Breast epithelium (tissue), 4 donors: ENCODE data around the gene GALNT10. TPM values are rescaled to one million over a fixed set of nuclear protein-coding genes. Genes with fewer than 3 reads are reported as not detected.
"Not testable (repeated sequence)": the region's sequence is repeated elsewhere in the genome, so short reads cannot be mapped to it uniquely, and the experiment has no call there.

Experiments used
- DNase-seq, 2 donors: peaks; one replicate each; pipeline ENCODE4 v3.0.0-alpha.2; 2019; ENCODE audit warnings: low spot score in 2 of 2
- H3K27ac ChIP-seq, 2 donors: fragments of 200-600 bp; sonication (generic) in 1 of 2; one replicate each; pipeline ENCODE4 v1.5.1; 2016 to 2019; ENCODE audit warnings: mild to moderate bottlenecking in 1 of 2
- H3K27me3 ChIP-seq, 2 donors: fragments of 200-600 bp; sonication (generic) in 1 of 2; one replicate each; pipeline versions ENCODE4 v1.5.1 to v1.6.0; 2017 to 2019; ENCODE audit warnings: control low read depth in 1 of 2, mild to moderate bottlenecking in 1 of 2
- H3K36me3 ChIP-seq: fragments of 200-600 bp; one replicate; pipeline ENCODE4 v1.5.1; 2019
- H3K4me1 ChIP-seq, 2 donors: fragments of 200-600 bp; sonication (generic); one replicate each; pipeline ENCODE4 v1.5.1; 2016 to 2019; ENCODE audit warnings: control low read depth in 1 of 2
- H3K4me3 ChIP-seq, 3 donors: fragments of 200-600 bp; sonication (generic); 1 replicate in 2 of 3; 2 replicates in 1 of 3; pipeline ENCODE4 v1.5.1; 2016 to 2019; ENCODE audit warnings: mild to moderate bottlenecking in 3 of 3, moderate library complexity in 2 of 3
- H3K9me3 ChIP-seq, 2 donors: fragments of 200-600 bp; sonication (generic) in 1 of 2; one replicate each; pipeline ENCODE4 v1.5.1; 2016 to 2019; ENCODE audit warnings: control low read depth in 1 of 2
- CTCF ChIP-seq, 3 donors: fragments of 450-650 bp; IDR thresholded peaks; one replicate each; pipeline ENCODE4 v1.5.1; 2016 to 2017; ENCODE audit warnings: antibody characterized with exemption in 3 of 3, mild to moderate bottlenecking in 3 of 3, moderate library complexity in 3 of 3
- POLR2A ChIP-seq: fragments of 450-650 bp; IDR thresholded peaks from one replicate; pipeline ENCODE4 v1.6.1; 2016; ENCODE audit warnings: antibody characterized with exemption, mild to moderate bottlenecking, moderate library complexity
- POLR2AphosphoS5 ChIP-seq, 3 donors: sonication (generic); formaldehyde crosslinking; IDR thresholded peaks; one replicate each; pipeline ENCODE4 v1.6.1; 2017; ENCODE audit warnings: antibody characterized with exemption in 3 of 3
- intact Hi-C: fragments of 100-400 bp; cut with DNase I; formaldehyde crosslinking; loops from one replicate; pipeline ENCODE4 v1.15.1; 2023; ENCODE audit warnings: low total_unique reads
- total RNA-seq, 3 donors: library from RNA; depleted of rRNA; stranded (reverse); fragments of >200 nt; gene quantifications; one replicate each; pipeline ENCODE4 v1.1.0, GENCODE V29; 2016

GALNT10 gene
- total RNA-seq, 3 donors from 2014 or later = 32.8 to 67.2 (median 34.1) TPM

DNA sequence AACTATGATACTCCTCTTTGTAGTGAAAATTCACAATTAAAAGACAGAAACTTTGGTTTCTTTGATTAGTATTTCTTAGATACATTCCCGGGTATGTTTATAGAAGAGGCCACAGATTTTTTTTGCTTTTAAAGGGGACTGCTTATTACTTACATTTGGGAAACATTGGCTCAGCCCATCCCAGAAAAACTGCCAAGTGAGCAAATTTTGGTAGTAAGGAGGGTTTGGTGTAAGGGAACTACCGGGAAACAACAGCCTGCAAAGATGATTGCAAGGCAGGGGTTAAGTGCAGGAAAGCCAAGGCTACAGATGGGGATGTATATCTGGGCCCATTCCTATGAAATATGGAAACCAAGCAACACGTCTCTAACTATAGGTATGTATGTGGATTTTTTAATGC is 166.4 kb downstream of the GALNT10 start:
- no peak overlapping the region for H3K4me3 ChIP-seq
- H3K4me1 ChIP-seq = no peaks in the 10 kb centered on the region
- H3K9me3 ChIP-seq = no peaks in the 10 kb centered on the region
- TF ChIP-seq POLR2A = no peak
- no peak for TF ChIP-seq POLR2AphosphoS5 (IDR thresholded peaks at IDR 0.05)
- TF ChIP-seq CTCF (IDR thresholded peaks at IDR 0.05) = no peak
- no peak overlapping the region for H3K27ac ChIP-seq
- H3K36me3 ChIP-seq = no peaks in the 10 kb centered on the region
- intact Hi-C loops = no loop called here
- DNase-seq = no peak
- H3K27me3 ChIP-seq = no peaks in the 10 kb centered on the region

DNA sequence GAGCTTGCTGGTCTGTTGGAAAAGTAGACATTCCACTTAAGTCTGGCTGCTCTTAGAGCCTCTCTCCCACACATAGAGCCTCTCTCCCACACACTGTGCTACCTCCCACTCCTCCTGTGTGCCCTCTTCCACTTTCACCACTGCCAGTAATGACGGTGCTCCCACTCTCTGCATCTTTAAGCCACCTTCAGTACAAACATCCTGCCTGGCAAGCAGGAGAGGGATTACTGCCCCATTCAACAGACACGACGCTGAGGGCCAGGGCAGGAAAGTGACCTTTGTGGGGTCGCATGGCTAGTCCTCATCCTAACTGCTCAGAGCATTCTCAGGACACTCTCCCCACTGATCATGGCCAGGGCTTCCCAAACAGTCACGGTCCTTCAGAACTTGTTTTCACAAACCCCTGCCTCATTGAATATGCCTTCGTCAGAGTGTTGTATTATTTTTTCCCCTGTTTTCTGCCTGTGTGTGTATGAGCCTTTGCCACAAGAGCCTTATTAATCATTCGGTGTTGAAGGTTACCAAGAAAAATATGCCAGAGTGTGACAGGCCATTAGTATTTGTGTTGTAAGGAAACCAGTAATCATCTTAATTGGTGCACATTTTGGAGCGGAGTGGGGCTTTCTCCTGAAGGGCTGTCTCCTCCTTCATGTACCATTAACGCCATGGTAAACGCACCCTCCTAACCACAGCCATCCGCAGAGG is 168.1 kb downstream of the GALNT10 start:
- no peak for DNase-seq
- Histone ChIP-seq H3K36me3 (no peaks in the 10 kb centered on the region), H3K4me1 (no peaks in the 10 kb centered on the region), H3K4me3 (no peak overlapping the region), H3K27me3 (no peaks in the 10 kb centered on the region), H3K27ac (no peak overlapping the region), H3K9me3 (no peaks in the 10 kb centered on the region)
- TF ChIP-seq CTCF (IDR thresholded peaks at IDR 0.05) (no peak), POLR2A (no peak), POLR2AphosphoS5 (IDR thresholded peaks at IDR 0.05) (no peak)
- intact Hi-C loops = no loop called here

DNA sequence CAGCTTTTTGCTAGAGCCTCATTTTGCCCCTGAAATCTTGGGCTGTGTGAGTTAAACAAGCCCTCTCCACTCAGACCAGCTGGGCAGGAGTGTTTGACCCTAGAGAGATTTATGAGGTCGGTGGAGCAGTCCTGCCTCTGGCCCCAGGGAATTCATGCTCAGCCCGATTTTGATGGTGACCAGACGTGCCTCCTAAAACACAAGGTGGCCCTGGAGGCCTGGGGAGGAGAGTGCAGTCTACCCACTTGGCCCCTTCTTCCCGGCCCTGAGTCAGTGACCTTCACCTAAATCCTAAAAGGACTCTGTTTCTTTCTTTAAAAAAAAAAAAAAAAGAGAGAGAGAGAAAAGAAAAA is 168.7 kb downstream of the GALNT10 start:
- intact Hi-C loops = no loop called here
- TF ChIP-seq POLR2AphosphoS5 (IDR thresholded peaks at IDR 0.05) (no peak), POLR2A (no peak), CTCF (IDR thresholded peaks at IDR 0.05) (no peak)
- Histone ChIP-seq H3K4me1 (no peaks in the 10 kb centered on the region), H3K27me3 (no peaks in the 10 kb centered on the region), H3K9me3 (no peaks in the 10 kb centered on the region), H3K4me3 (no peak overlapping the region), H3K36me3 (no peaks in the 10 kb centered on the region), H3K27ac (no peak overlapping the region)
- DNase-seq = no peak

DNA sequence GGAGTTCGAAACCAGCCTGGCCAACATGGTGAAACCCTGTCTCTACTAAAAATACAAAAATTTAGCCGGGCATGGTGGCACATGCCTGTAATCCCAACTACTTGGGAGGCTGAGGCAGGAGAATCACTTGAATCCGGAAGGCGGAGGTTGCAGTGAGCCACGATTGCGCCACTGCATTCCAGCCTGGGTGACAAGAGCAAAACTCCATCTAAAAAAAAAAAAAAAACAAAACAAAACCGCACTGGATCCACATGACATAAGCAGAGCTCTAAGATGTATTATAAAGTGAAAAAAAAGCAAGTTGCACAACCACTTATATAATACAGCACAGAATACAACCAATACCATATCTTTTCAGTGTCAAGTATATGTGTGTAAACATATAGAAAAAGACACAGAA is 169.7 kb downstream of the GALNT10 start:
- intact Hi-C loops, DNase-seq, H3K9me3 ChIP-seq, H3K36me3 ChIP-seq, H3K4me3 ChIP-seq, H3K27me3 ChIP-seq, H3K4me1 ChIP-seq, H3K27ac ChIP-seq: not testable (repeated sequence)

DNA sequence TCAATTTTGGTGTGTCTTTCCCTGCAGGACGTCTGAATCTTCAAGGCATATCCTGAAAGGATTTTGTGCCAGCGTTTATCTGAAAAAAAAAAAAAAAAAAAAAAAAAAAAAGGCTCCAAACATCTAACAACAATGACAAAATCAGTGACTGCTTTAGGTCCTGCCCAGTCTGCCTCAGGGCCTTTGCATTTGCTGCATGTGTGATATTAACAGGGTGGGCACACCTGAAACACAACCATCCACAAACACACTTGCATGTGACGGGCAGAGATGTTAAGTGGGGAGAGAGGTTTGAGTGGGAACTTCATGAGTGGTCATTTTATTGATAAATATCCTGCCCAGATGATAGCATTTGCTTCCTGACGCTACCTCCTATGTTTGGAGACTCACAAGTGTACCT is 172.9 kb downstream of the GALNT10 start:
- Histone ChIP-seq H3K27me3 (no peaks in the 10 kb centered on the region), H3K27ac (no peak overlapping the region), H3K36me3 (no peaks in the 10 kb centered on the region), H3K4me1 (no peaks in the 10 kb centered on the region), H3K4me3 (no peak overlapping the region), H3K9me3 (no peaks in the 10 kb centered on the region)
- intact Hi-C loops = no loop called here
- DNase-seq = no peak
- TF ChIP-seq POLR2A (no peak), POLR2AphosphoS5 (IDR thresholded peaks at IDR 0.05) (no peak), CTCF (IDR thresholded peaks at IDR 0.05) (no peak)

GRCh38 chr5:154364771-154365170 is 174.2 kb downstream of the GALNT10 start:
- intact Hi-C loops = no loop called here
- DNase-seq = no peak
- no peaks in the 10 kb centered on the region for H3K36me3 ChIP-seq
- no peaks in the 10 kb centered on the region for H3K9me3 ChIP-seq
- H3K4me1 ChIP-seq = no peaks in the 10 kb centered on the region
- TF ChIP-seq CTCF (IDR thresholded peaks at IDR 0.05) = no peak
- no peak for TF ChIP-seq POLR2A
- TF ChIP-seq POLR2AphosphoS5 (IDR thresholded peaks at IDR 0.05) = no peak
- H3K27me3 ChIP-seq = no peaks in the 10 kb centered on the region
- peak overlapping the region in 1 of 2 donors; percentile 33 for H3K27ac ChIP-seq
- no peak overlapping the region for H3K4me3 ChIP-seq
